ENCODE results near the gene NDST1. TPM values are rescaled to one million over a fixed set of nuclear protein-coding genes. Genes with fewer than 3 reads are reported as not detected.

NDST1 gene
- total RNA-seq, 2 donors from 2014 or later = 37.6 to 56.0 TPM

- no peak overlapping the region for H3K4me3 ChIP-seq
- H3K36me3 ChIP-seq (replicated peaks in 1 of 2; ENCODE audit: insufficient read depth in 1 of 2, low read depth in 2 of 2) = no peaks in the 10 kb centered on the region
- peak overlapping the region in 1 of 4 donors; percentile 5 for H3K27ac ChIP-seq
- H3K9me3 ChIP-seq = no peaks in the 10 kb centered on the region
- DNase-seq (no peak), ATAC-seq (no peak)
- 75 to 77% methylated on average over 4 of the region's 4 CpGs for WGBS, 2 donors
- no peak for TF ChIP-seq CTCF (IDR thresholded peaks at IDR 0.05)
- TF ChIP-seq POLR2A (IDR thresholded peaks at IDR 0.05) = no peak
- H3K4me1 ChIP-seq = peaks cover 18% of the 10 kb centered on the region
- intact Hi-C loops (cut with DNase I) = no loop called here
- no peaks in the 10 kb centered on the region for H3K27me3 ChIP-seq
Observed at GRCh38 chr5:150603052-150603451, 95.1 kb downstream of the NDST1 start.

- Histone ChIP-seq H3K9me3 (no peaks in the 10 kb centered on the region), H3K4me3 (no peak overlapping the region), H3K27me3 (no peaks in the 10 kb centered on the region), H3K4me1 (peaks cover 18% of the 10 kb centered on the region), H3K27ac (peak overlapping the region in 1 of 4 donors; percentile 5), H3K36me3 (replicated peaks in 1 of 2; ENCODE audit: insufficient read depth in 1 of 2, low read depth in 2 of 2) (no peaks in the 10 kb centered on the region)
- ATAC-seq = no peak
- intact Hi-C loops (cut with DNase I) = no loop called here
- DNase-seq = no peak
- WGBS, 2 donors = 90 to 94% methylated on average over 3 of the region's 3 CpGs
- TF ChIP-seq POLR2A (IDR thresholded peaks at IDR 0.05) (no peak), CTCF (IDR thresholded peaks at IDR 0.05) (no peak)
Observed at GRCh38 chr5:150603491-150603890, 95.6 kb downstream of the NDST1 start.

GRCh38 chr5:150604010-150604409 is 96.1 kb downstream of the NDST1 start:
- no peaks in the 10 kb centered on the region for H3K27me3 ChIP-seq
- no peaks in the 10 kb centered on the region for H3K36me3 ChIP-seq (replicated peaks in 1 of 2; ENCODE audit: insufficient read depth in 1 of 2, low read depth in 2 of 2)
- DNase-seq (no peak), ATAC-seq (no peak)
- TF ChIP-seq CTCF (IDR thresholded peaks at IDR 0.05) (no peak), POLR2A (IDR thresholded peaks at IDR 0.05) (no peak)
- peak overlapping the region in 1 of 4 donors; percentile 5 for H3K27ac ChIP-seq
- 73 to 77% methylated on average over 4 of the region's 4 CpGs for WGBS, 2 donors
- peaks cover 18% of the 10 kb centered on the region for H3K4me1 ChIP-seq
- intact Hi-C loops (cut with DNase I) = no loop called here
- no peak overlapping the region for H3K4me3 ChIP-seq
- no peaks in the 10 kb centered on the region for H3K9me3 ChIP-seq

- H3K36me3 ChIP-seq (replicated peaks in 1 of 2; ENCODE audit: insufficient read depth in 1 of 2, low read depth in 2 of 2) = no peaks in the 10 kb centered on the region
- 91 to 95% methylated on average over 5 to 6 of the region's 6 CpGs for WGBS, 2 donors
- ATAC-seq (no peak), DNase-seq (no peak)
- H3K4me1 ChIP-seq = peaks cover 10% of the 10 kb centered on the region
- H3K27me3 ChIP-seq = no peaks in the 10 kb centered on the region
- no peak overlapping the region for H3K4me3 ChIP-seq
- H3K9me3 ChIP-seq = no peaks in the 10 kb centered on the region
- TF ChIP-seq POLR2A (IDR thresholded peaks at IDR 0.05) (no peak), CTCF (IDR thresholded peaks at IDR 0.05) (no peak)
- intact Hi-C loops (cut with DNase I) = no loop called here
- no peak overlapping the region for H3K27ac ChIP-seq
Observed at GRCh38 chr5:150604894-150605440, 97.0 kb downstream of the NDST1 start.

GRCh38 chr5:150605546-150605945 is 97.6 kb downstream of the NDST1 start:
- intact Hi-C loops (cut with DNase I) = no loop called here
- DNase-seq (no peak), ATAC-seq (no peak)
- WGBS, 2 donors = 70 to 71% methylated on average over 6 of the region's 6 CpGs
- no peak overlapping the region for H3K4me3 ChIP-seq
- TF ChIP-seq CTCF (IDR thresholded peaks at IDR 0.05) (no peak), POLR2A (IDR thresholded peaks at IDR 0.05) (no peak)
- H3K9me3 ChIP-seq = no peaks in the 10 kb centered on the region
- H3K27me3 ChIP-seq = no peaks in the 10 kb centered on the region
- H3K27ac ChIP-seq = no peak overlapping the region
- peaks cover 4% of the 10 kb centered on the region for H3K4me1 ChIP-seq
- H3K36me3 ChIP-seq (replicated peaks in 1 of 2; ENCODE audit: insufficient read depth in 1 of 2, low read depth in 2 of 2) = no peaks in the 10 kb centered on the region
